Right lobe of liver (tissue), 6 donors: ENCODE measurements around the gene RREB1. TPM values are rescaled to one million over a fixed set of nuclear protein-coding genes. Genes with fewer than 3 reads are reported as not detected.

Source experiments
- ATAC-seq, 4 donors: fragments of 200-7000 bp; cut with Tn5 transposase; one replicate each; pipeline ENCODE4 v1.9.1; 2020; ENCODE audit warnings: mild to moderate bottlenecking in 4 of 4, moderate library complexity in 4 of 4
- DNase-seq, 3 donors: peaks; one replicate each; pipeline ENCODE4 v3.0.0-alpha.2; 2020
- H3K27ac ChIP-seq, 3 donors: fragments of 200-600 bp; one replicate each; pipeline ENCODE4 v1.8.0; 2022
- H3K27me3 ChIP-seq, 2 donors: fragments of 200-600 bp; one replicate each; pipeline ENCODE4 v1.8.0; 2022
- H3K36me3 ChIP-seq, 4 donors: fragments of 200-600 bp; sonication (generic) in 1 of 4; one replicate each; pipeline versions ENCODE4 v1.5.1 to v1.8.0; 2017 to 2022; ENCODE audit warnings: control low read depth in 1 of 4
- H3K4me1 ChIP-seq, 4 donors: fragments of 200-600 bp; sonication (generic) in 1 of 4; one replicate each; pipeline versions ENCODE4 v1.5.1 to v1.8.0; 2017 to 2022; ENCODE audit warnings: control low read depth in 1 of 4
- H3K4me3 ChIP-seq, 3 donors: fragments of 200-600 bp; one replicate each; pipeline ENCODE4 v1.8.0; 2022
- H3K9me3 ChIP-seq, 4 donors: fragments of 200-600 bp; sonication (generic) in 1 of 4; one replicate each; pipeline versions ENCODE4 v1.5.1 to v1.8.0; 2017 to 2022; ENCODE audit warnings: control low read depth in 1 of 4
- POLR2A ChIP-seq: fragments of 450-650 bp; IDR thresholded peaks from one replicate; pipeline ENCODE4 v1.6.1; 2017; ENCODE audit warnings: antibody characterized with exemption, mild to moderate bottlenecking
- WGBS: methylation state at CpG from one replicate; pipeline ENCODE4 v1.1.6; 2018; ENCODE audit warnings: low coverage, low lambda C conversion rate; ENCODE audit not compliant: insufficient coverage; ENCODE audit errors: missing lambda C conversion rate; 5-methylcytosine and 5-hydroxymethylcytosine counted together
- intact Hi-C, 2 donors: fragments of 100-400 bp; cut with DNase I; formaldehyde crosslinking; loops; one replicate each; pipeline versions ENCODE4 v1.11.2 to v1.14.1; 2022
- small RNA-seq, 2 experiments: library from RNA; depleted of rRNA; stranded (forward); fragments of <200 nt; gene quantifications; one replicate each; pipeline ENCODE3, GENCODE V24; 2016
- total RNA-seq, 6 experiments: library from RNA; depleted of rRNA in 2 of 6; stranded (reverse); fragments of >200 nt in 2 of 6; fragmentation: NEBNext Ultra II Directional in 3 of 6; extraction: Animal tissue kit (Norgen Biotek cat#: 25700) in 3 of 6; gene quantifications; one replicate each; pipeline versions ENCODE4 v1.1.0 to v1.2.4, GENCODE V29; 2016 to 2023
- TF ChIP-seq, protein P1 (sequence below), 4 donors: fragments of 200-600 bp in 3 of 4; fragments of 450-650 bp in 1 of 4; IDR thresholded peaks; one replicate each; pipeline versions ENCODE4 v1.5.1 to v1.8.0; 2016 to 2022; ENCODE audit warnings: antibody characterized with exemption in 4 of 4, mild to moderate bottlenecking in 2 of 4
- donor health status: DM: no; HTN: yes; CAD: no.
- donor health status: DM: no; HTN: no; CAD: no.
- donor health status: DM: no; HTN: no; CAD: no.
- donor health status: DM: no; HTN: yes; CAD: no.
- donor health status: DM: no; HTN: yes; CAD: no.

Gene RREB1
- total RNA-seq, 6 experiments from 2014 or later: 28.7 to 46.3 (median 39.6) TPM

- H3K36me3 ChIP-seq: peaks cover 14 to 91% (median 53%) of the 10 kb centered on the region in 4 donors
- no peak overlapping the region for H3K27ac ChIP-seq
- H3K27me3 ChIP-seq: no peaks in the 10 kb centered on the region
- TF ChIP-seq, protein P1, sequence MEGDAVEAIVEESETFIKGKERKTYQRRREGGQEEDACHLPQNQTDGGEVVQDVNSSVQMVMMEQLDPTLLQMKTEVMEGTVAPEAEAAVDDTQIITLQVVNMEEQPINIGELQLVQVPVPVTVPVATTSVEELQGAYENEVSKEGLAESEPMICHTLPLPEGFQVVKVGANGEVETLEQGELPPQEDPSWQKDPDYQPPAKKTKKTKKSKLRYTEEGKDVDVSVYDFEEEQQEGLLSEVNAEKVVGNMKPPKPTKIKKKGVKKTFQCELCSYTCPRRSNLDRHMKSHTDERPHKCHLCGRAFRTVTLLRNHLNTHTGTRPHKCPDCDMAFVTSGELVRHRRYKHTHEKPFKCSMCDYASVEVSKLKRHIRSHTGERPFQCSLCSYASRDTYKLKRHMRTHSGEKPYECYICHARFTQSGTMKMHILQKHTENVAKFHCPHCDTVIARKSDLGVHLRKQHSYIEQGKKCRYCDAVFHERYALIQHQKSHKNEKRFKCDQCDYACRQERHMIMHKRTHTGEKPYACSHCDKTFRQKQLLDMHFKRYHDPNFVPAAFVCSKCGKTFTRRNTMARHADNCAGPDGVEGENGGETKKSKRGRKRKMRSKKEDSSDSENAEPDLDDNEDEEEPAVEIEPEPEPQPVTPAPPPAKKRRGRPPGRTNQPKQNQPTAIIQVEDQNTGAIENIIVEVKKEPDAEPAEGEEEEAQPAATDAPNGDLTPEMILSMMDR (IDR thresholded peaks at IDR 0.05): no peak
- TF ChIP-seq POLR2A: no peak
- intact Hi-C loops: loop anchor here in 1 of 2 donors (10.0 kb wide), 1 partner anchor 317 kb away; no protein-coding TSS in a partner anchor
- H3K9me3 ChIP-seq: no peaks in the 10 kb centered on the region
- ATAC-seq (no peak), DNase-seq (no peak)
- peaks cover 0 to 7% (median 0%) of the 10 kb centered on the region in 4 donors for H3K4me1 ChIP-seq
- WGBS: 95% methylated on average over 1 of the region's 1 CpG
- no peak overlapping the region for H3K4me3 ChIP-seq
These were observed 190.4 kb downstream of the RREB1 start for GRCh38 chr6:7298113-7298512.

DNA sequence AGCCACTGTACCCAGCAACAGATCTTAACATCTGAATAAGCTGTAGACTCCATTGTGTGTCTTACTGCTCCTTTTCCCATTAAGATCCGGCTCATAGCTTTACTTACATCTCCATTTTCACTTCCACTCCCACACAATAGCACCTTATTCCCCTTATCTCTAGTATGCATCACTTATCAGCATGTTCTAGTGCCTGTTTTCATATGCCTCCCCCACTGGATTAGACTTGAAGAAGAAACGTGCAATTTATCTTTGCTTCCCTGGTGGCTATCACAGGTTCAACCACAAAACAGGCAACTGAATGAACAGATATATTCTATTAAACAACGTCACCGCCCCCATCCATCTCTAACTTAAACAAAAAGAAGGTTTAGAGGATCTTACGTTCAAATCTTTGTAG, 193.2 kb downstream of the RREB1 start:
- DNase-seq (no peak), ATAC-seq (no peak)
- H3K4me1 ChIP-seq: peaks cover 0 to 7% (median 0%) of the 10 kb centered on the region in 4 donors
- intact Hi-C loops: no loop called here
- H3K9me3 ChIP-seq: no peaks in the 10 kb centered on the region
- H3K27me3 ChIP-seq: no peaks in the 10 kb centered on the region
- 88% methylated on average over 5 of the region's 5 CpGs for WGBS
- H3K36me3 ChIP-seq: peaks cover 8 to 96% (median 49%) of the 10 kb centered on the region in 4 donors
- H3K27ac ChIP-seq: no peak overlapping the region
- TF ChIP-seq, protein P1 (IDR thresholded peaks at IDR 0.05): no peak
- TF ChIP-seq POLR2A: no peak
- no peak overlapping the region for H3K4me3 ChIP-seq

Small RNA genes lying within 50 kb of the gene (small RNA-seq; reads per million reads assigned to genes)
- gene RF00019: 0 reads per million in 2 experiments

Other genes starting within 250 kb of the RREB1 start
- gene SSR1, start 205.2 kb downstream of the RREB1 start, total RNA-seq: 100 to 1,000 TPM in 2 of 6 experiments, 10 to 100 TPM in 4; 60.8 to 110 (median 90.5) TPM